Fibroblast of mammary gland (primary cell): ENCODE data around the gene LASP1.

Experiments used
- DNase-seq: peaks from one replicate; pipeline ENCODE4 v3.0.0-alpha.2; 2010; ENCODE audit warnings: low read depth
- H3K4me3 ChIP-seq: 2 replicates; pipeline ENCODE4 v1.5.1; 2011; ENCODE audit warnings: low read depth, mild to moderate bottlenecking, low read length, moderate library complexity; ENCODE audit not compliant: control insufficient read depth
- CTCF ChIP-seq: conservative IDR thresholded peaks from 2 replicates; pipeline ENCODE4 v1.5.1; 2011; ENCODE audit warnings: low read depth, low read length, inconsistent platforms; ENCODE audit not compliant: control insufficient read depth, insufficient read depth

The LASP1 gene

GRCh38 chr17:38912221-38912813, 42.5 kb downstream of the LASP1 start:
- DNase-seq, result peak; percentile 73
- no peak for TF ChIP-seq CTCF
- H3K4me3 ChIP-seq, result no peak overlapping the region

- TF ChIP-seq CTCF, result no peak
Measured at GRCh38 chr17:38914741-38915638, 45.1 kb downstream of the LASP1 start.

GRCh38 chr17:38915639-38915995, 45.8 kb downstream of the LASP1 start:
- H3K4me3 ChIP-seq, result no peak overlapping the region
- TF ChIP-seq CTCF, result no peak
- DNase-seq, result no peak

More at GRCh38 chr17:38914741-38915638, 45.1 kb downstream of the LASP1 start:
- DNase-seq, result no peak
- no peak overlapping the region for H3K4me3 ChIP-seq

GRCh38 chr17:38916771-38917170, 46.9 kb downstream of the LASP1 start:
- no peak for DNase-seq
- no peak overlapping the region for H3K4me3 ChIP-seq
- TF ChIP-seq CTCF, result no peak

- TF ChIP-seq CTCF, result no peak
- DNase-seq, result no peak
- no peak overlapping the region for H3K4me3 ChIP-seq
Measured at GRCh38 chr17:38917259-38917658, 47.4 kb downstream of the LASP1 start.

GRCh38 chr17:38918129-38918913, 48.5 kb downstream of the LASP1 start:
- TF ChIP-seq CTCF, result no peak
- no peak for DNase-seq
- H3K4me3 ChIP-seq, result no peak overlapping the region
